ENCODE measurements around the gene HEXIM2.
"Not testable (repeated sequence)": the region's sequence is repeated elsewhere in the genome, so short reads cannot be mapped to it uniquely, and the experiment has no call there.

The HEXIM2 gene

GRCh38 chr17:45161288-45162024 is at the start of gene HEXIM2:
HEXIM2 (plus strand) TSS chr17:45161875; CDS start chr17:45162794, 919 bp downstream.
- peak; percentile 94 to 95 (median 95) for DNase-seq (ENCODE audit: low read depth in 3 of 3, low spot score in 1 of 3)

- DNase-seq (ENCODE audit: low read depth in 3 of 3, low spot score in 1 of 3), result no peak
Observed at GRCh38 chr17:45112559-45113423, 48.9 kb upstream of the HEXIM2 start.

- DNase-seq (ENCODE audit: low read depth in 3 of 3, low spot score in 1 of 3), result no peak
Observed at GRCh38 chr17:45113424-45113754, 48.3 kb upstream of the HEXIM2 start.

- DNase-seq (ENCODE audit: low read depth in 3 of 3, low spot score in 1 of 3), result no peak
Observed at GRCh38 chr17:45114117-45114932, 47.4 kb upstream of the HEXIM2 start.

- no peak for DNase-seq (ENCODE audit: low read depth in 3 of 3, low spot score in 1 of 3)
Observed at GRCh38 chr17:45115015-45115625, 46.6 kb upstream of the HEXIM2 start.

- DNase-seq (ENCODE audit: low read depth in 3 of 3, low spot score in 1 of 3), result no peak
Observed at GRCh38 chr17:45115871-45116270, 45.8 kb upstream of the HEXIM2 start.

GRCh38 chr17:45116434-45117016 is 45.1 kb upstream of the HEXIM2 start:
- no peak for DNase-seq (ENCODE audit: low read depth in 3 of 3, low spot score in 1 of 3)

GRCh38 chr17:45117334-45117733 is 44.3 kb upstream of the HEXIM2 start:
- DNase-seq (ENCODE audit: low read depth in 3 of 3, low spot score in 1 of 3), result no peak

- no peak for DNase-seq (ENCODE audit: low read depth in 3 of 3, low spot score in 1 of 3)
Observed at GRCh38 chr17:45117848-45118646, 43.6 kb upstream of the HEXIM2 start.

GRCh38 chr17:45118691-45119090 is 43.0 kb upstream of the HEXIM2 start:
- no peak for DNase-seq (ENCODE audit: low read depth in 3 of 3, low spot score in 1 of 3)

GRCh38 chr17:45119964-45120363 is 41.7 kb upstream of the HEXIM2 start:
- no peak for DNase-seq (ENCODE audit: low read depth in 3 of 3, low spot score in 1 of 3)

GRCh38 chr17:45120558-45120957 is 41.1 kb upstream of the HEXIM2 start:
- no peak for DNase-seq (ENCODE audit: low read depth in 3 of 3, low spot score in 1 of 3)

- no peak for DNase-seq (ENCODE audit: low read depth in 3 of 3, low spot score in 1 of 3)
Observed at GRCh38 chr17:45121055-45121454, 40.6 kb upstream of the HEXIM2 start.

GRCh38 chr17:45123076-45123770 is 38.5 kb upstream of the HEXIM2 start:
- DNase-seq (ENCODE audit: low read depth in 3 of 3, low spot score in 1 of 3), result no peak

GRCh38 chr17:45123930-45124796 is 37.5 kb upstream of the HEXIM2 start:
- no peak for DNase-seq (ENCODE audit: low read depth in 3 of 3, low spot score in 1 of 3)

- DNase-seq (ENCODE audit: low read depth in 3 of 3, low spot score in 1 of 3), result not testable (repeated sequence)
Observed at GRCh38 chr17:45124797-45125122, 36.9 kb upstream of the HEXIM2 start.

- DNase-seq (ENCODE audit: low read depth in 3 of 3, low spot score in 1 of 3), result no peak
Observed at GRCh38 chr17:45125509-45125908, 36.2 kb upstream of the HEXIM2 start.

GRCh38 chr17:45127207-45127547 is 34.5 kb upstream of the HEXIM2 start:
- no peak for DNase-seq (ENCODE audit: low read depth in 3 of 3, low spot score in 1 of 3)
